HG02610 (cell line): Measurements from ENCODE around the gene AP3S1.
A peak's percentile ranks its signal among the peaks of the same experiment; 100 is the strongest.
"Not testable (repeated sequence)": the region's sequence is repeated elsewhere in the genome, so short reads cannot be mapped to it uniquely, and the experiment has no call there.

ENCODE experiments used
- ATAC-seq: cut with Tn5 transposase; IDR thresholded peaks from one replicate; pipeline ENCODE4 v1.9.1; 2021; ENCODE audit warnings: mild to moderate bottlenecking, moderate library complexity; ENCODE audit not compliant: unreplicated experiment

Gene AP3S1

DNA sequence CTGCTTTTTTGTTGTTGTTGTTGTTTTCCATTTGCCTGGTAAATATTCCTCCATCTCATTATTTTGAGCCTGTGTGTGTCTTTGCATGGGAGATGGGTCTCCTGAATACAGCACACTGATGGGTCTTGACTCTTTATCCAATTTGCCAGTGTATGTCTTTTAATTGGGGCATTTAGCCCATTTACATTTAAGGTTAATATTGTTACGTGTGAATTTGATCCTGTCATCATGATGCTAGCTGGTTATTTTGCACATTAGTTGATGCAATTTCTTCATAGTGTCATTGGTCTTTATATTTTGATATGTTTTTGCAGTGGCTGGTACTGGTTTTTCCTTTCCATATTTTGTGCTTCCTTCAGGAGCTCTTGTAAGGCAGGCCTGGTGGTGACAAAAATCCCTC, 16.8 kb upstream of the AP3S1 start:
- not testable (repeated sequence) for ATAC-seq

DNA sequence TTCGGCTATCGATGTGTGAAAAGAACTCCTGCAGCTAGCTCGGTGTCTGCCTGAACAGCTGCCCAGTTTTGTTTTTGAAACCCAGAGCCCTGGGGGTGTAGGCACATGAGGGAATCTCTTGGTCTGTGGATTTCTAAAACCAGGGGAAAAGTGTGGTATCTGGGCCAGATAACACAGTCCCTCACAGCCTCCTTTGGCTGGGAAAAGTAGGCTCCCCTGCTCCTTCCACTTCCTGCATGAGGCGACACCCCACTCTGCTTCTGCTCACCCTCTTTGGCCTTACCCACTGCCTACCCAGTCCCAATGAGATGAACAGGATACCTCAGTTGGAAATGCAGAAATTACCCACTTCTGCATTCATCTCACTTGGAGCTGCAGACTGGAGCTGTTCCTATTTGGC, 15.8 kb upstream of the AP3S1 start:
- no peak for ATAC-seq

DNA sequence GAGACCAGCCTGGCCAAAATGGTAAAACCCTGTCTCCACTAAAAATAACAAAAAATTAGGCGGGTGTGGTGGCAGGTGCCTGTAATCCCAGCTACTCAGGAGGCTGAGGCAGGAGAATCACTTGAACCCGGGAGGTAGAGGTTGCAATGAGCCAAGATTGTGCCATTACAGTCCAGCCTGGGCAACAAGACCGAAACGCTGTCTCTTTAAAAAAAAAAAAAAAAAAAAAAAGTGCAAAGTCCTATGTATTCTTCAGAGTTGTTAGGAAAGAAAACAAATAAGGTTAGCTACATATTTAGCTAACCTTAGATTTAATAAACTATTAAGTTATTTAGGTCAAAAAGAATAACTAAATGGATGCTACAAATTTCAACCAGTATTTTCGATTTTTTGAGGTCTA, 11.8 kb upstream of the AP3S1 start:
- no peak for ATAC-seq

DNA sequence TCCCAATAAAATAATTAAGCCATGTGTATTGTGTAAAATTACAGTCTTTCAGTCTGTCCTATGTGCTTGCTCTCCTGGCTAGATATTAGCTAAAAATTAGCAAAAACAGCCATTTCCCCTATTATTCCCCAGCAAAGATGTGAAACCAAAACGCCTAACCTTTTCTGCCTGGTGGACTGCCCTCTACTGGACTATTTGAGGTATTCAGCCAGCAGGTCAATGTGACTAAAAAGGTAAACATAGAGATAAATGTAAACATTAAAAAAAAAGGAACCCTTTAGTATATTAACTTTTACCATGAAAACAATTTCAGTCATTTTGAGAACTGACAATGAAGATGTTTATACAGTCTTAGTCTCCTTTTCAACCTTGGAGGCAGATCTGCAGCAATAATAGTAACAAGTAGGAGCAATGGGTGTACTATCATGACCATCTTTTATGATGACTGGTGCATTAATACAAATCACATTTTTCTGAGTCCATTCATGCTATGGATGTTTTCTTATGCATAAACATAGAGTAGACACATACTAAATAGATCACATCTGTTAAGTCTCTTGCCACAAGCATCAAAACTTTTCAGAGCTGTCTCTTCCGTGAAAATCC, 10.5 kb upstream of the AP3S1 start:
- ATAC-seq: peak; percentile 65

DNA sequence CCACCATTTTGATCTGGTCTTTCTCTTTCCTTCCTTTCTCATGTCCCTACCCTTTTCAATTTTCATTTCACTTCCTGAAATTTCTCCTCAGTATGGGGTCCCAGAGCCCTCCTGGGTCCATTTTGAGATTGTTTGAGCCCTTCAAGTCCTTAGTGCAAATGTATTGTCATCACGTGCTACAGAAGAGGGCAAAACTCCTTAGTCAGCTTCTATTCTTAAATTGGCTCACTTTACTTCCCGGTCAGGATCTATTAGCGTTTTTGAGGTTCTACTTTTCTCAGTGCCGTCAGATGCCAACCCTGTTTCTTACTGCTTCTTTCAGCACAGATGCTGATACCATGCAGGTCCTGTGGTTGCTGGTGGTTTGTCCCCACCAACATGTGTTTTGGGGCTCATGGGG, 6.3 kb upstream of the AP3S1 start:
- no peak for ATAC-seq

DNA sequence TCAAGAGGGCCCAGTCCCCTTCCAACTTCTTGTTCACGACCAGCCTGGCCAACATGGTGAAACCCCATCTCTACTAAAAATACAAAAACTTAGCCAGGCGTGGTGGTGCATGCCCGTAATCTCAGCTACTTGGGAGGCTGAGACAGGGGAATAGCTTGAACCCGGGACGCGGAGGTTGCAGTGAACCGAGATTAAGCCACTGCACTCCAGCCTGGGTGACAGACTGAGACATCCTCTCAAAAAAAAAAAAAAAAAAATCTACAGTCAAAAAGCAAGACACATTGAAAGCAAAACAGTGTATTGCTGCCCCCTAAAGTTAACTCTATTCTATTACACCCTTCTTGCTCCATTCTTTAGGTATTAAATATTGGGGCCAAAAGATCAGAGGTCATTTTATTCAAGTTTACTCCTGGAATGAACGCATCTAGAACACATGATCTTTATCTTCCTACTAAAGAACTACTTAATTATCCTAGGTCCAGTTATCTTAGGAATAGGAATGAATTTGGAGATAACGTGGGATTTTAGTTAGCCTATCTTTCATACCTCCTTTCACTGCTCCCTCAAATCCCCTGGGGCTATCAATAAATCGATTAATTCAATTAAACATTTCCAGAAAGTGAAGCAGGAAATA, 2.7 kb upstream of the AP3S1 start:
- no peak for ATAC-seq

DNA sequence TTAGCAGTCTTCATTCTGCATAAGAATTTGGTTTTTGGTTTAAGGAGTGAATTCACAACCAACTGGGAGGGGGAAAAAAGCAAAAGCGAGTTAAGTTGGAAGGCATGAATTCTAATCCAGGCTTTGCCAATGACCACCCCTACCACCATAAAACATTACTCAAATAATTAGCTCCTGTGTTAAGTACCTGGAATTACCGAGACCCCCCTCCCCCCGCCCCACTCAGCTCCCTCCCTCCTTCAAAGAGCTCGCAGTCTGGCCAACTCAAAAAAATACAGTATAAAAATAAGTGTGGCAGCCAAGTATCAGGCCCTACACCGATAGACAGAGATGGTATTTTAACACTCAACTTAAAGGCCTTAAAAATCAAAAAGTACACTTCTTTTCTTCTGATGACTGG, 862 bp upstream of the AP3S1 start:
- no peak for ATAC-seq

DNA sequence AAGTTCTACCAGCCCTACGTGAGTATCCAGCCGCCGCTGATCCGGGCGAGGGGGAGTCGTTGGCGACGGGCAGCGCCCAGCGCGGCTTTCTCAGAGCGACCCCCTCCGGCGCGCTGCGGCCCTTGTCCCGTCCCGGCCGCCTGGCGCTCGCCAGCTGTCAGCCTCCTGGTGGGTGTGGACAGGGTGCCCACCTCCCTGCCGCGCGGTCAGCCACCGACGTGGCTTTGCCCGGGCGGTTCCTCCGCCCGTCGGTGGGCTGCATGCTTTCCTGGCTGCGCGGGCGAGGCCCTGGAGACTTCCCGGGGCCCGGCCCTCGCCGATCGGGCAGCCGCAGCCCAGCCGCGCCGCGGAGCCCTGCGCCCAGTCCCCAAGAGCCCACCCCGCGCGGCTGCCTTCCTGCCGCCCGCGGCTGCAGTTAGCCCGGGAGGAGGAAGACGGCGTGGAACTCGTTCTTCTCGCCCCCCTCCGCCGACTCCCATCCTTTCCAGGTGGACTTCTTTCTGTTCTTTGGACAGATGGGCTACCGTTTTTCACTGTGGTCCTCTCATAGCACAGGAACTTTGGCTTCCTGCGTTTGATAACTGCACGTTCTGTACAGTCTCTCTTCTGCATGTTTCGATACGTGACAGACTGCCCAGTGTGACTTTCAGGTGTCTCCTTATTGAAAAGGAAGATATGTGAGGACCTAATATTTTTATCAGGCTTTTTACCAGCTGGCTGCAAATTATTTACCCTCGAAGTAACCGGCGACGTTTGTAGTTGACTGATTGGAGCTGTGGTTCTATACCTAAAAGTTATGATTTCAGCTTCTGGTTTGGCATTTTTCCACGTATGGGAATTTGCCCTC, 577 bp downstream of the AP3S1 start:
- peak; percentile 22 for ATAC-seq

DNA sequence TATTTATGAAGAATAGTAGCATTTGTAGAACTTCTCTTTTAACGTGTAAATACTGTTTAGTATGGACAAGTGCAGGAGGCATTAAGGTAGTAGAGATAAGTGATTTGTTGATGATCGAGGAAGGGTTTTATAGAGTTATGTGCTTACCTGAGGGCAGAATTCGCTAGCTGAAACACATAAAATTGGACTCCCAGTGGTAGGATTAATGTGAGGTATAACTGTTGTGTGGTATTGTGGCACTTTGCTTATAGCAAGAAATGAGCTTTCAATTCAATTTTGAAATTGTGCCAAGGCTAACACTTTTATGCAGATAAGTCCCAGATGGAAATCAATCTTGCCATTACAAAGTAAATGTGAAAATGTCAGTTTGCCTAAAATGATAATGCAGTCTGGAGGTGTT, 1.2 kb downstream of the AP3S1 start:
- ATAC-seq: no peak

DNA sequence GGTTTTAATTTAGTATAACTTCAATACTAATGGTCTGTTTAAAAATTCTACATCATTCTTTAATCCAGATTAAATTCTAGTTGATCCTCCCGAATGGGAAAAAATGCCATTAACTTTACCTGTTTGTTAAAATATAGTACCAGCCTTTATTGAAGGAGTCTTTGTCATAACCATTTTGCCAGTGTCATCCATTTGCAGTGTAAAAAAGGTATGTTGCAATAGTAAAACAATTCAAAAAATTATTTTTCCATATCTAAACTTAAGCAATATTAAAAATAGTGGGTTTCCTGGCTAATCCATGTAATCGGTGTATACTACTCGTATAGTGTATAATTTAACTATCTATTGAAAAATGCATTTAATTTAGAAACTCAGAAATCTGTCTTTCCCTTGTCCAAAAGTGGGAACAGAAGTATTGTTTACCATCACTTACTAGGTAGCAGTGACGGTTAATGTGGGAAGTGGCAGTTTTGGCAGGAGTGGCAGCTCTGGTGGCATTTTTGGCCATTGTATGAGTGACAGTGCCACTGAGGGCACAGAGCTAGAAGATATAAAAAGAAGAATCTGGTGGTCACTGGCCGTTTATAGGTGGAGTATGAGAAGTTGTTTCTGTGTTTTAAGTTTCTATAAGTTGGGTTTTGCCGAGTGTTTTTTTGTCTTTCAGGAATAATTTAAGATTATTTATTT, 1.9 kb downstream of the AP3S1 start:
- ATAC-seq: no peak

DNA sequence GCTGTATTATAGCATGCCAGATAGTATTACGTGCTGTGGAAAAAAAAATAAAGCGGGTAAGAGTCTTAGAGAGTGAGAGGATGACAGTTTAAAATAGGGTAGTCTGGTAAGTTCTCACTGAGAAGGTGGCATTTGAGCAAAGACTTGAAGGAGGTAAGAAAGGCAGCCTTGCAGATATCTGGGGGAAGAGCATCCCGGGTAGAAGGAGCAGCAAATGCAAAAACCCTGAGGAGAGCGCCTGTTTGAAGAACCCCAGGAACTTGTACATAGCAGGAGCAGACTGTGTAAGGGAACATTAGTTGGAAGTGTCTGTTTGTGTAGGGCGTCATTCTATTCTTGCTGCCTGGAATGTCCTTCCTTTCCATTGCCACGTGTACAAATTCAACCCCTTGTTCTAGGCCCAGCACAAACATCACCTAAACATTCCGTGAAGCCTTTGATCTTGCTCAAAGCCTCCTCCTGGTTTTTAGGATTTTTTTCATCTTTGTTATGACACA, 2.6 kb downstream of the AP3S1 start:
- ATAC-seq: no peak

DNA sequence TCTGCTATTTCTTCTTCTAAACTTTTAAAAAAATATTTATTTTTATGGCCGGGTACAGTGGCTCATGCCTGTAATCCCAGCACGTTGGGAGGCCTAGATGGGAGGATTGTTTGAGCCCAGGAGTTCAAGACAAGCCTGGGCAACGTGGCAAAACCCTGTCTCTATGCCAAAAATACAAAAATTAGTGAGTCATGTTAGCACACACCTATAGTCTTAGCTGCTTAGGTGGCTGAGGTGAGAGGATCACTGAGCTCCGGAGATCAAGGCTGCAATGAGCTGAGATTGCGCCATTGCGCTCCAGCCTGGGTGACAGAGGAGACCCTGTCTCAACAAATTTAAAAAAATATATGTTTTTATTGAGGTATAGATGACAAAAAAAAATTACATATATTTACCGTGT, 5.6 kb downstream of the AP3S1 start:
- no peak for ATAC-seq

DNA sequence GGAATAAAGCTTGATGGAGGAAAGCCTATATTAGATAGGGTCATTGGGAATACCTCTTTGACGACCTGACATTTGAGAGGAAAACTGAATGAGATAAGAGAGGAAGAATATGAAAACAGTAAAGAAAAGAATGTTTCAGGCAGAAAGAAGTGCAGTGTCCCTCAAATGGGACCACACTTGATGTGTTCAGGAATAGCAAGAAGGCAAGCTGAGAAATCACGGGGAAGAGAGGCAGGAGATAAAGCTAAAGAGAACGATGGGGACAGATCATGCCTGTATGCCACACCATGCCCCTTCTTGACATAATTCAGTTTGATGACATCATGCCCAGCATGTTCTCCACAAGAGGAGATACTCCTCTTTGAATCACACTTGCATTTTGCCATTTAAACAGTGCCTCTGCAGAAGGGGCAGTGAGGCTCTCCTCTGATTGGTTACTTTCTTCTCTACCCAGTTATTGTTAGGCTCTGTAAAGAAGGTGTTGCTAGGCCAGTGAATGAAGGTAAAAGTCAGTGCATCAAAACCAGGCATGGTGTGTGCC, 7.6 kb downstream of the AP3S1 start:
- no peak for ATAC-seq

DNA sequence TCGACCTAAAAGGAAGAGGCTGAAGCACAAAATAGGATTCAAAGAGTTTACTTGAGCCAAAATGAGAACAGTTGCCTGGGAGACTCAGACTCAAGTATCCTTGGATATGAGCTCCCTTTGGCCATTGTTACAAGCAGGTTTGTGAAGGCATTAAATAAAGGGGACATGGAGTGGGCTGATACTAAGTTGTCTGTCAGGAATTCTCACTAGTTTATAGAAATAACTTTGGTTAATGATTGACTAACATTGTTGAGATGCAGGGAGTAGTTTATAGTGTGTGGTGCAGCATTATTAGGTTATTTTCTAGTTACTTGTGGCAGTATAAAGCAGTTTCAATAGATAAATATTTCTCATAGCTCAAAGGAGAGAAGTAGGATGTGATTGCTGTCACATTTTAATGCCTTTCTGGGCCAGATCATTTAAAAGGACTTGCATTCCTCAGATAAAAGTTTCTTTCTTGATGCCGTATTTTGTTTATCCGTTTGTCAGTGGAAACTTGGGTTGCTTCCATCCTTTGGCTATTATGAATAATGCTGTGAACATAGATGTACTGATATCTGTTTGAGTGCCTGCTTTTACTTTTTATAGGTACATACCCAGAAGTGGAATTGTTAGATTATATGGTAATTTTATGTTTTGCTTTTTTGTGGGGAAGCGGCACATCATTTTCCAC, 9.1 kb downstream of the AP3S1 start:
- ATAC-seq: no peak

DNA sequence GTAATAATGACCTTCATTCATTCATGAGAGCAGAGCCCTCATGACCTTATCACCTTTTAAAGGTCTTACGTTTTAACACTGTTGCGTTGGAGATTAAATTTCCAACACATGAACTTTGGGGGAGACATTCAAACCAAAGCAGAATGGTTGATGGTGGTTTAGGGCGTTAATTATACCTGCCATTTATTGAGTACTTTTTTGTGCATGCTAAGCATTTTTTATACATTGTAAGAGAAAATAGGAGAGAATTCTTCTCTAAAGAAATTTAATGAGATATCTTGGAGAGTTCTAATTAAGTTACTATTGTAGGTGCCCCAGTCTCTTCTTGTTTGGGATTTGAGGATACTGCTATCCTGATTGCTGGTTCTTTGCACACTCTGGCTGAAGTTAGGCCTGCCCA, 12.4 kb downstream of the AP3S1 start:
- ATAC-seq: no peak

DNA sequence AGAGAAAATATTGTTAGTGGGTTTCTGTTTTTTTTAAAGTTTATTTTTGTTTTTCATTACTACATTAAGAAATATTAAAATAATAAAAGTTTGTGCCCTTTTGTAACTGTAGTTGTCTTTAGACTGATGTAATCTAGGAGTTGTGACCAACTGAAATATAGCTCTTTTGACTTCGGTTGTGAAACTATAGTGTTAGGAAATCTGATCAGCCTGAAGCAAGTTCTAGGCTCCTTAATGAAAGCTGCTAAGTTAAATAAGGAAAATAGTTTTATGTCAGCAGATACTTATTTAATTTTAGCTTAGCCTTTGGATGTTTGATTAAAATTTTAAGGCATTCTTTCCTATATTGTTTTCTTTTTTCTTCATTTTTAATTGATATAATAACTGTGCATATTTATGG, 14.2 kb downstream of the AP3S1 start:
- no peak for ATAC-seq

DNA sequence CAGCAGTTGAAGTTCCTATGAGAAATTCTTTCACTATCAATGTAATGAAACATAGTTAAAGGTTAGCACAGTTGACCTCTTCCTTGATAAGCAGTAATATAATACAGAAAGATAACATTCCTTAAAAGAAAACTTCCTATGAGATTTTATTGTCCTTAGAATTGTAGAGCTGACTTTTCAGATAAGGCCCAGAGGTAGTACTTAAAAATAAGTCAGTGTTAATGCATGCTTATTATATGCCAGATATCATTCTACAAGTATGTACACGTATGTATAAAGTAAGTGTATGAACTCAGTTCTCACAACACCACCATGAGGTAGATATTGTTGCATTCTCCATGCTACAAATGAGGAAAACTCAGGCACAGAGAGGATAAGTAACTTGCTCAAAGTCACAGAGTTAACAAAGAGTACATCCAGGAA, 15.3 kb downstream of the AP3S1 start:
- ATAC-seq: no peak

DNA sequence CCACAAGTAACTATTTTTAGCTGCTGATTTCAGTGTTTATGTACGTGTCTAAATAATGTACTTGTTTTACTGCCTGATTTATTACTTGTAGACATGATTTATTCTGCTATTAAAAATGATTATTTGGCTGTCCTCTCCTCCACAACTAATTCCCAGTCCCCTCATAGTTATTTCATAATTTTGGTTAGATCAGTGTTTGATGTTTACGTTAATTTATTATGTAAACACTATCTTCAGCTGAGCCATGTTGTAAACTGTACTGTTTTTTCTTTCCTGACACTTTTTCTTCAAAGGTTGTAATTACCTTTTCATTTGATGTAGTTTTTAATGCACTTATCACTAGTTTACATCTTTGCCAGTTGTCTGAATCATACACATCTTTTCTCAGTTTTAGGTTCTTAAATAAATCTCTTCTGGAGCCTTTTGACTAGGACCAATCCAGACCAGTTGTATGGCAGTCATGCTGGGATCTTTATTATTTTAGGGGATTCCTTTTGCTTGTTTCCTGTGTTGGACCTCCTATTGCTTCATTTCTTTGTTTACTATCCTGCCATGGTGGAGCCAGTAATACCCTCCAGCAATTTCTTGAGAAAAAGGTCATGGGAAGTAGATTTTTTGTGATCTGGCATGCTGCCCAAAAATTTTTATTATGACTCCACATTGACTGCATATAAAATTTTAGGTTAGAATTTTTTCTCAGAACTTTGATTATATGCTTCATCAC, 16.1 kb downstream of the AP3S1 start:
- no peak for ATAC-seq

DNA sequence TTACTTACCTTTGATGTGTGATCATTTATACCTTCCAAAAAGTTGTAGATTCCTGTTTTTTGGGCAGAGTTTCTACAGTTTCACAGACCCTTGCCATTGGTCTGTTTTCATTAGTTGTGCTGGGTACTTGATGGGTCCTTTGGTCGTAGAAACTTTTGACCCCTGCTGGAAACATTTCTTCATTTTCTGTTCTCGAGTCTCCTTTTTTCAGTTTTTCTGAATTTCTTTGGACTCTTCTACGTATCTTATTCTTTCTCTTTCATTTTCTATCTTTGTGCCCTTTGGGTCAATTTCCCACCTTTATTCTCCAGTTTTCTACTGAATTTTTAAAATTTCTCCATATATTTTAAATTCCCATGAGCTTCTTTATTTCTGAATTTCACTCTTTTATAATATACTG, 16.7 kb downstream of the AP3S1 start:
- ATAC-seq: no peak

DNA sequence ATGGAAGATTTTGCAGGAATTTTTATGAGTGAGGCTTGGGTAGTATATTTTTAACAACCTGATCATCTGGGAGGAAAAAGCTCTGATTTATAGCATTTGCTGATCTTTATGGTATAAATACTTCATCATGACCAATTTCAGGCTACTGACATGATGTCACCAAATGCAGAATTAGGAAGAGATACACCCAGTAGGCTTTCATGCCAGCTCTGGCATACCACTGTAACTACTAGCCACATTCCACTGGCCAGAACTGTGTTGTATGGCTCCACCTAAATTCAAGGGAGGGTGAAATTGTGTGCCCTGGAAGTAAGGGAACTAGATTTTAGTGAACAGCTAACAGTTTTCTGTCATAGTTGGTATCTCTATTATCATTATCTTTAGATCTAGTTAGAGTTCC, 17.6 kb downstream of the AP3S1 start:
- no peak for ATAC-seq
